Ovary (tissue), 3 donors: Measurements from ENCODE around the gene CSK.

ENCODE experiments used
- EP300 ChIP-seq: sonication (generic); formaldehyde crosslinking; IDR thresholded peaks from one replicate; pipeline ENCODE4 v1.6.1; 2017; ENCODE audit warnings: antibody characterized with exemption
- TF ChIP-seq, protein P1 (sequence below), 3 donors: fragments of 450-650 bp in 2 of 3; fragments of 200-600 bp in 1 of 3; IDR thresholded peaks; one replicate each; pipeline versions ENCODE4 v1.5.1 to v1.8.0; 2016 to 2022; ENCODE audit warnings: antibody characterized with exemption in 3 of 3, mild to moderate bottlenecking in 1 of 3
- donor health status: DM: no; HTN: no; CAD: no.

DNA sequence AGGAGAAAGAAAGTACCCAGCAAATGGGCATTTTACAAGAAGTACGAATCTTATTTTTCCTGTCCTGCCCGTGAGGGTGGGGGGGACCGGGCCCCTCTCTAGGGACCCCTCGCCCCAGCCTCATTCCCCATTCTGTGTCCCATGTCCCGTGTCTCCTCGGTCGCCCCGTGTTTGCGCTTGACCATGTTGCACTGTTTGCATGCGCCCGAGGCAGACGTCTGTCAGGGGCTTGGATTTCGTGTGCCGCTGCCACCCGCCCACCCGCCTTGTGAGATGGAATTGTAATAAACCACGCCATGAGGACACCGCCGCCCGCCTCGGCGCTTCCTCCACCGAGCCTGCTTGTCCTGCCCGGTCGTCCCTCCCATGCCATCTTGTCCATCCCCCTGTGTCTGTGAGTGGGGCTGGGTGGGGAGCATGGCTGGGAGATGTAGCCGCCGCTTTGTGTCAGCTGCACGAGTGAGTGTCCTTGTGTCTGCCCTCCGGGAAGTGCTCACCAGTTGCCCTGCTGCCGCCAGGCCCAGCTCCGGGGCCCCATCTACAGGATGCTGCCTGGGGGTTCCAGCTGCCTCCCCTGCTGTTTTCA, 21.1 kb downstream of the CSK start:
- TF ChIP-seq, protein P1, sequence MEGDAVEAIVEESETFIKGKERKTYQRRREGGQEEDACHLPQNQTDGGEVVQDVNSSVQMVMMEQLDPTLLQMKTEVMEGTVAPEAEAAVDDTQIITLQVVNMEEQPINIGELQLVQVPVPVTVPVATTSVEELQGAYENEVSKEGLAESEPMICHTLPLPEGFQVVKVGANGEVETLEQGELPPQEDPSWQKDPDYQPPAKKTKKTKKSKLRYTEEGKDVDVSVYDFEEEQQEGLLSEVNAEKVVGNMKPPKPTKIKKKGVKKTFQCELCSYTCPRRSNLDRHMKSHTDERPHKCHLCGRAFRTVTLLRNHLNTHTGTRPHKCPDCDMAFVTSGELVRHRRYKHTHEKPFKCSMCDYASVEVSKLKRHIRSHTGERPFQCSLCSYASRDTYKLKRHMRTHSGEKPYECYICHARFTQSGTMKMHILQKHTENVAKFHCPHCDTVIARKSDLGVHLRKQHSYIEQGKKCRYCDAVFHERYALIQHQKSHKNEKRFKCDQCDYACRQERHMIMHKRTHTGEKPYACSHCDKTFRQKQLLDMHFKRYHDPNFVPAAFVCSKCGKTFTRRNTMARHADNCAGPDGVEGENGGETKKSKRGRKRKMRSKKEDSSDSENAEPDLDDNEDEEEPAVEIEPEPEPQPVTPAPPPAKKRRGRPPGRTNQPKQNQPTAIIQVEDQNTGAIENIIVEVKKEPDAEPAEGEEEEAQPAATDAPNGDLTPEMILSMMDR (IDR thresholded peaks at IDR 0.05), result no peak
- no peak for TF ChIP-seq EP300
